OCI-LY7 (cell line): ENCODE measurements around the gene GPSM3.

Experiments
- CTCF ChIP-seq: fragments of 200-600 bp; sonication (generic); conservative IDR thresholded peaks from 2 replicates; pipeline ENCODE4 v1.5.1; 2014; ENCODE audit warnings: mild to moderate bottlenecking, antibody characterized with exemption, low read length, moderate library complexity, mixed read lengths
- EZH2phosphoT487 ChIP-seq: fragments of 200-600 bp; sonication (generic); IDR thresholded peaks from 2 replicates; pipeline ENCODE4 v1.6.1; 2018; ENCODE audit warnings: low read depth, borderline replicate concordance, mild to moderate bottlenecking, mixed run types, antibody characterized with exemption, low read length, moderate library complexity, mixed read lengths

GRCh38 chr6:32224696-32225095 lies 32.3 kb upstream of the GPSM3 start:
- TF ChIP-seq CTCF (0 out of 2 replicates have a peak, but pooled peaks have one; percentile 14), EZH2phosphoT487 (no peak)
